Measurements from ENCODE around the gene NAV3. TPM values are rescaled to one million over a fixed set of nuclear protein-coding genes. Genes with fewer than 3 reads are reported as not detected.

NAV3 gene
- total RNA-seq, 1 experiment from 2014 or later: 3.0 TPM

- Histone ChIP-seq H3K23me2 (ENCODE audit: insufficient read length, low read depth, low read length, poor library complexity, severe bottlenecking) (no peaks in the 10 kb centered on the region), H3K9me3 (ENCODE audit: control insufficient read depth, low read depth, low read length) (no peaks in the 10 kb centered on the region), H2BK120ac (ENCODE audit: low read depth, low read length, poor library complexity, severe bottlenecking) (no peak overlapping the region), H4K91ac (ENCODE audit: insufficient read length, low read depth, low read length) (no peak overlapping the region), H2BK15ac (ENCODE audit: low read depth, low read length) (no peak overlapping the region), H2BK5ac (ENCODE audit: insufficient read length, low read length) (no peak overlapping the region), H3K23ac (ENCODE audit: insufficient read length, low read depth, low read length) (no peak overlapping the region), H4K8ac (replicated peaks; ENCODE audit: insufficient read length, low read depth, low read length) (no peak overlapping the region), H2BK12ac (ENCODE audit: insufficient read length, low read depth, low read length) (no peak overlapping the region), H3K4me1 (ENCODE audit: insufficient read depth, low read length) (peaks cover 2% of the 10 kb centered on the region; the same call in 1 of the 2 replicates), H3K27me3 (ENCODE audit: insufficient read depth, low read length) (no peaks in the 10 kb centered on the region), H3K27ac (ENCODE audit: insufficient read length, low read depth, low read length) (no peak overlapping the region), H3K9ac (ENCODE audit: extremely low read depth, insufficient read length, low read length) (no peak overlapping the region), H3K14ac (ENCODE audit: insufficient read depth, low read length) (no peak overlapping the region), H3K18ac (ENCODE audit: insufficient read length, low read depth, low read length) (no peak overlapping the region), H3K79me1 (ENCODE audit: insufficient read depth, low read depth, low read length, poor library complexity, severe bottlenecking) (no peaks in the 10 kb centered on the region), H4K20me1 (ENCODE audit: control insufficient read depth, insufficient read depth, insufficient read length) (no peaks in the 10 kb centered on the region), H3K56ac (ENCODE audit: insufficient read length, low read depth, low read length) (no peak overlapping the region), H4K5ac (ENCODE audit: insufficient read length, low read depth, low read length) (no peak overlapping the region), H2BK20ac (ENCODE audit: low read depth, low read length, poor library complexity, severe bottlenecking) (no peak overlapping the region), H2AFZ (ENCODE audit: low read length) (no peak overlapping the region), H3T11ph (ENCODE audit: low read length) (no peak overlapping the region), H3K4ac (ENCODE audit: low read depth, low read length) (no peak overlapping the region), H3K79me2 (ENCODE audit: insufficient read depth, low read length) (no peaks in the 10 kb centered on the region), H3K4me2 (ENCODE audit: insufficient read depth, insufficient read length, low read length) (no peak overlapping the region), H2AK5ac (ENCODE audit: insufficient read length, low read length) (no peak overlapping the region)
- Mint-ChIP-seq H3K36me3 (ENCODE audit: insufficient read depth in 1 of 3, low read depth in 3 of 3) (peaks cover 0 to 10% (median 6%) of the 10 kb centered on the region in 3 experiments; a peak in 4 of 7 replicates), H3K9me3 (peaks cover 4 to 9% of the 10 kb centered on the region in 2 experiments; a peak in 3 of 5 replicates), H3K27ac (no peak overlapping the region), H3K4me3 (no peak overlapping the region), H3K27me3 (ENCODE audit: low read depth) (no peaks in the 10 kb centered on the region), H3K4me1 (peaks cover 4% of the 10 kb centered on the region in 2 experiments)
- WGBS (ENCODE audit: extremely low coverage, insufficient read length, low lambda C conversion rate): no CpG with 5 or more reads among the region's 5 CpGs
- DNase-seq: no peak
- TF ChIP-seq CTCF (conservative IDR thresholded peaks at IDR 0.05): no peak
These were observed 393.5 kb downstream of the NAV3 start for GRCh38 chr12:78224154-78224553.
